Measurements from ENCODE around the gene PARP4. TPM values are rescaled to one million over a fixed set of nuclear protein-coding genes. Genes with fewer than 3 reads are reported as not detected.
A peak's percentile ranks its signal among the peaks of the same experiment; 100 is the strongest.
"Not testable (repeated sequence)": the region's sequence is repeated elsewhere in the genome, so short reads cannot be mapped to it uniquely, and the experiment has no call there.

PARP4 gene
- total RNA-seq, 1 experiment from 2014 or later = 25.9 TPM

DNA sequence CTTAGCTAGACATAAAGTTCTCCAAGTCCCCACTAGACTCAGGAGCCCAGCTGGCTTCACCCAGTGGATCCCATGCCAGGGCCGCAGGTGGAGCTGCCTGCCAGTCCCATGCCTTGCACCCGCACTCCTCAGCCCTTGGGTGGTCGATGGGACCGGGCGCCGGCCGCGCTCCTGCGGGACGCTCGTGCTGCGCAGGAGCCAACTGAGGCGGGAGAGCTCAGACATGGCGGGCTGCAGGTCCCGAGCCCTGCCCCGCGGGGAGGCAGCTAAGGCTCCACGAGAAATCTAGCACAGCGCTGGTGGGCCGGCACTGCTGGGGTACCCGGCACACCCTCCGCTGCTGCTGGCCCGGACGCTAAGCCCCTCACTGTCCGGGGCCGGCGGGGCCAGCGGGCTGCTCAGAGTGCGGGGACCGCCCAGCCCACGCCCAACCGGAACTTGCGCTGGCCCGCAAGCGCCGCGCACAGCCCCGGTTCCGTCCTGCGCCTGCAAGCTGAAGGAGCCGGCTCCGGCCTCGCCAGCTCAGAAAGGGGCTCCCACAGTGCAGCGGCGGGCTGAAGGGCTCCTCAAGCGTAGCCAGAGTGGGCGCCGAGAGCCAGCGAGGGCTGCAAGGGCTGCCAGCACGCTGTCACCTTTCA lies 5.8 kb downstream of the PARP4 start:
- Histone ChIP-seq H2AK5ac (ENCODE audit: insufficient read length, low read length) (no peak overlapping the region), H3K4me1 (ENCODE audit: insufficient read depth, low read length) (no peaks in the 10 kb centered on the region), H2BK5ac (ENCODE audit: insufficient read length, low read length) (no peak overlapping the region), H4K5ac (ENCODE audit: insufficient read length, low read depth, low read length) (no peak overlapping the region), H3K27me3 (ENCODE audit: insufficient read depth, low read length) (no peaks in the 10 kb centered on the region), H3K18ac (ENCODE audit: insufficient read length, low read depth, low read length) (no peak overlapping the region), H3K23ac (ENCODE audit: insufficient read length, low read depth, low read length) (no peak overlapping the region), H2BK12ac (ENCODE audit: insufficient read length, low read depth, low read length) (no peak overlapping the region), H3K4ac (ENCODE audit: low read depth, low read length) (no peak overlapping the region), H3T11ph (ENCODE audit: low read length) (no peak overlapping the region), H2BK20ac (ENCODE audit: low read depth, low read length, poor library complexity, severe bottlenecking) (no peak overlapping the region), H2AFZ (ENCODE audit: low read length) (no peak overlapping the region), H3K14ac (ENCODE audit: insufficient read depth, low read length) (no peak overlapping the region), H3K23me2 (ENCODE audit: insufficient read length, low read depth, low read length, poor library complexity, severe bottlenecking) (peaks cover 6% of the 10 kb centered on the region), H3K4me2 (ENCODE audit: insufficient read depth, insufficient read length, low read length) (no peak overlapping the region), H4K20me1 (ENCODE audit: control insufficient read depth, insufficient read depth, insufficient read length) (no peaks in the 10 kb centered on the region), H3K9ac (ENCODE audit: extremely low read depth, insufficient read length, low read length) (no peak overlapping the region), H2BK15ac (ENCODE audit: low read depth, low read length) (no peak overlapping the region), H2BK120ac (ENCODE audit: low read depth, low read length, poor library complexity, severe bottlenecking) (no peak overlapping the region), H4K91ac (ENCODE audit: insufficient read length, low read depth, low read length) (no peak overlapping the region), H3K79me2 (ENCODE audit: insufficient read depth, low read length) (peaks cover 1% of the 10 kb centered on the region; the same call in 1 of the 2 replicates), H3K79me1 (ENCODE audit: insufficient read depth, low read depth, low read length, poor library complexity, severe bottlenecking) (no peaks in the 10 kb centered on the region), H4K8ac (replicated peaks; ENCODE audit: insufficient read length, low read depth, low read length) (no peak overlapping the region), H3K27ac (ENCODE audit: insufficient read length, low read depth, low read length) (no peak overlapping the region), H3K56ac (ENCODE audit: insufficient read length, low read depth, low read length) (no peak overlapping the region), H3K9me3 (ENCODE audit: control insufficient read depth, low read depth, low read length) (no peaks in the 10 kb centered on the region)
- no CpG with 5 or more reads among the region's 50 CpGs for WGBS (ENCODE audit: extremely low coverage, insufficient read length, low lambda C conversion rate)
- Mint-ChIP-seq H3K4me3 (no peak overlapping the region), H3K9me3 (no peaks in the 10 kb centered on the region), H3K27me3 (ENCODE audit: low read depth) (no peaks in the 10 kb centered on the region), H3K4me1 (peaks cover 13 to 17% of the 10 kb centered on the region in 2 experiments), H3K36me3 (ENCODE audit: insufficient read depth in 1 of 3, low read depth in 3 of 3) (peaks cover 3 to 19% (median 13%) of the 10 kb centered on the region in 3 experiments; a peak in 6 of 7 replicates), H3K27ac (no peak overlapping the region)
- TF ChIP-seq, protein P1, sequence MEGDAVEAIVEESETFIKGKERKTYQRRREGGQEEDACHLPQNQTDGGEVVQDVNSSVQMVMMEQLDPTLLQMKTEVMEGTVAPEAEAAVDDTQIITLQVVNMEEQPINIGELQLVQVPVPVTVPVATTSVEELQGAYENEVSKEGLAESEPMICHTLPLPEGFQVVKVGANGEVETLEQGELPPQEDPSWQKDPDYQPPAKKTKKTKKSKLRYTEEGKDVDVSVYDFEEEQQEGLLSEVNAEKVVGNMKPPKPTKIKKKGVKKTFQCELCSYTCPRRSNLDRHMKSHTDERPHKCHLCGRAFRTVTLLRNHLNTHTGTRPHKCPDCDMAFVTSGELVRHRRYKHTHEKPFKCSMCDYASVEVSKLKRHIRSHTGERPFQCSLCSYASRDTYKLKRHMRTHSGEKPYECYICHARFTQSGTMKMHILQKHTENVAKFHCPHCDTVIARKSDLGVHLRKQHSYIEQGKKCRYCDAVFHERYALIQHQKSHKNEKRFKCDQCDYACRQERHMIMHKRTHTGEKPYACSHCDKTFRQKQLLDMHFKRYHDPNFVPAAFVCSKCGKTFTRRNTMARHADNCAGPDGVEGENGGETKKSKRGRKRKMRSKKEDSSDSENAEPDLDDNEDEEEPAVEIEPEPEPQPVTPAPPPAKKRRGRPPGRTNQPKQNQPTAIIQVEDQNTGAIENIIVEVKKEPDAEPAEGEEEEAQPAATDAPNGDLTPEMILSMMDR (conservative IDR thresholded peaks at IDR 0.05) = no peak
- DNase-seq = no peak

DNA sequence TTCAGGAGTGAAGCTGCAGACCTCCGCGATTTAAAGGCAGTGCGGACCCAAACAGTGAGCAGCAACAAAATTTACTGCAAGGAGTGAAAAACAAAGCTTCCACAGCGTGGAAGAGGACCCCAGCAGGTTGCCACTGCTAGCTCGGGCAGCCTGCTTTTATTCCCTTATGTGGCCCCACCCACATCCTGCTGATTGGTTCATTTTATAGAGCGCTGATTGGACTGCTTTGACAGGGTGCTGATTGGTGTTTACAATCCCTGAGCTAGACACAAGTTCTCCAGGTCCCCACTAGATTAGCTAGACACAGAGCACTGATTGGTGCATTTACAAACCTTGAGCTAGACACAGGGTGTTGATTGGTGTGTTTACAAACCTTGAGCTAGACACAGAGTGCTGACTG lies 6.3 kb downstream of the PARP4 start:
- not testable (repeated sequence) for H4K91ac ChIP-seq (ENCODE audit: insufficient read length, low read depth, low read length); H3K27ac ChIP-seq (ENCODE audit: insufficient read length, low read depth, low read length); H4K5ac ChIP-seq (ENCODE audit: insufficient read length, low read depth, low read length); H3K27me3 ChIP-seq (ENCODE audit: insufficient read depth, low read length); H3K14ac ChIP-seq (ENCODE audit: insufficient read depth, low read length); H3K4ac ChIP-seq (ENCODE audit: low read depth, low read length); H2BK120ac ChIP-seq (ENCODE audit: low read depth, low read length, poor library complexity, severe bottlenecking); H3K9me3 Mint-ChIP-seq; H3K79me2 ChIP-seq (ENCODE audit: insufficient read depth, low read length); H4K20me1 ChIP-seq (ENCODE audit: control insufficient read depth, insufficient read depth, insufficient read length); H3K9me3 ChIP-seq (ENCODE audit: control insufficient read depth, low read depth, low read length); H3K56ac ChIP-seq (ENCODE audit: insufficient read length, low read depth, low read length); H3K4me2 ChIP-seq (ENCODE audit: insufficient read depth, insufficient read length, low read length); H2AK5ac ChIP-seq (ENCODE audit: insufficient read length, low read length); H2BK12ac ChIP-seq (ENCODE audit: insufficient read length, low read depth, low read length); H3K23me2 ChIP-seq (ENCODE audit: insufficient read length, low read depth, low read length, poor library complexity, severe bottlenecking); H2BK20ac ChIP-seq (ENCODE audit: low read depth, low read length, poor library complexity, severe bottlenecking); H3K79me1 ChIP-seq (ENCODE audit: insufficient read depth, low read depth, low read length, poor library complexity, severe bottlenecking); H4K8ac ChIP-seq (replicated peaks; ENCODE audit: insufficient read length, low read depth, low read length); H3K4me3 Mint-ChIP-seq; H3K27me3 Mint-ChIP-seq (ENCODE audit: low read depth); H3K23ac ChIP-seq (ENCODE audit: insufficient read length, low read depth, low read length); H3K9ac ChIP-seq (ENCODE audit: extremely low read depth, insufficient read length, low read length); H2BK5ac ChIP-seq (ENCODE audit: insufficient read length, low read length); H2AFZ ChIP-seq (ENCODE audit: low read length); H3K18ac ChIP-seq (ENCODE audit: insufficient read length, low read depth, low read length); H3T11ph ChIP-seq (ENCODE audit: low read length); H2BK15ac ChIP-seq (ENCODE audit: low read depth, low read length); DNase-seq; H3K4me1 ChIP-seq (ENCODE audit: insufficient read depth, low read length)
- WGBS (ENCODE audit: extremely low coverage, insufficient read length, low lambda C conversion rate) = no CpG with 5 or more reads among the region's 6 CpGs
- Mint-ChIP-seq H3K36me3 (ENCODE audit: insufficient read depth in 1 of 3, low read depth in 3 of 3) (peaks cover 3 to 18% (median 12%) of the 10 kb centered on the region in 3 experiments; a peak in 6 of 7 replicates), H3K27ac (peak overlapping the region in 1 of 3 experiments; percentile 87; a peak in 1 of 7 replicates), H3K4me1 (peaks cover 8 to 11% of the 10 kb centered on the region in 2 experiments)

Data from H9 (cell line).